CD4-positive, CD25-positive, alpha-beta regulatory T cell (primary cell): ENCODE results near the gene RIPOR2. TPM values are rescaled to one million over a fixed set of nuclear protein-coding genes. Genes with fewer than 3 reads are reported as not detected.
"Not testable (repeated sequence)": the region's sequence is repeated elsewhere in the genome, so short reads cannot be mapped to it uniquely, and the experiment has no call there.

ENCODE experiments used
- ATAC-seq, 2 donors: fragments of 150-1000 bp; cut with Tn5 transposase; one replicate each; pipeline ENCODE4 v1.10.0; 2021; ENCODE audit warnings: low read depth in 2 of 2, moderate number of reproducible peaks in 2 of 2, moderate library complexity in 1 of 2
- DNase-seq, 3 donors: peaks; one replicate each; pipeline versions ENCODE4 v3.0.0 to v3.0.0-alpha.2; 2012 to 2022; ENCODE audit warnings: mixed read lengths in 1 of 3
- H3K27ac ChIP-seq: one replicate; pipeline ENCODE4 v1.7.0; 2013; ENCODE audit warnings: mild to moderate bottlenecking, low read length; ENCODE audit not compliant: insufficient read depth, poor library complexity, severe bottlenecking
- H3K27me3 ChIP-seq: one replicate; pipeline ENCODE4 v1.7.0; 2013; ENCODE audit warnings: low read length; ENCODE audit not compliant: control insufficient read depth, insufficient read depth
- H3K36me3 ChIP-seq: one replicate; pipeline ENCODE4 v1.7.0; 2013; ENCODE audit warnings: mild to moderate bottlenecking, low read length, moderate library complexity; ENCODE audit not compliant: control insufficient read depth, insufficient read depth
- H3K4me1 ChIP-seq: 2 replicates; pipeline ENCODE4 v1.7.0; 2013; ENCODE audit warnings: mild to moderate bottlenecking, low read length; ENCODE audit not compliant: insufficient read depth, control insufficient read depth, poor library complexity, severe bottlenecking
- H3K4me3 ChIP-seq: one replicate; pipeline ENCODE4 v1.7.0; 2013; ENCODE audit warnings: low read depth, mild to moderate bottlenecking, low read length, moderate library complexity
- H3K9me3 ChIP-seq, 2 experiments: 1 replicate in 1 of 2; 2 replicates in 1 of 2; pipeline ENCODE4 v1.7.0; 2013; ENCODE audit warnings: low read length in 2 of 2, mild to moderate bottlenecking in 1 of 2, moderate library complexity in 1 of 2; ENCODE audit not compliant: control insufficient read depth in 2 of 2
- H3K27ac Mint-ChIP-seq, 3 donors: one replicate each; pipeline ENCODE4 v1.8.0; 2020 to 2022; ENCODE audit warnings: mild to moderate bottlenecking in 3 of 3, mixed read lengths in 3 of 3, moderate library complexity in 2 of 3
- H3K27me3 Mint-ChIP-seq: one replicate; pipeline ENCODE4 v1.8.0; 2022; ENCODE audit warnings: mild to moderate bottlenecking, mixed read lengths
- H3K36me3 Mint-ChIP-seq: one replicate; pipeline ENCODE4 v1.8.0; 2020; ENCODE audit warnings: mixed read lengths
- H3K4me1 Mint-ChIP-seq, 4 donors: one replicate each; pipeline ENCODE4 v1.8.0; 2020 to 2022; ENCODE audit warnings: mixed read lengths in 4 of 4, mild to moderate bottlenecking in 1 of 4
- H3K4me3 Mint-ChIP-seq, 4 donors: one replicate each; pipeline ENCODE4 v1.8.0; 2020 to 2022; ENCODE audit warnings: mild to moderate bottlenecking in 4 of 4, mixed read lengths in 4 of 4, moderate library complexity in 3 of 4
- H3K9me3 Mint-ChIP-seq, 7 donors: one replicate each; pipeline ENCODE4 v1.8.0; 2020 to 2022; ENCODE audit warnings: mixed read lengths in 7 of 7, mild to moderate bottlenecking in 3 of 7, moderate library complexity in 2 of 7
- polyA plus RNA-seq, 4 donors: library from polyadenylated mRNA; unstranded; fragments of 300-500 nt; fragmentation: Illumina TruSeq; gene quantifications; one replicate each; pipeline ENCODE4 v1.2.3, GENCODE V29; 2021
- total RNA-seq: library from RNA; stranded (reverse); gene quantifications from one replicate; pipeline ENCODE4 v1.2.3, GENCODE V29; 2022

The RIPOR2 gene
- total and polyA plus RNA-seq, 5 donors from 2014 or later, result 320 to 435 (median 393) TPM

DNA sequence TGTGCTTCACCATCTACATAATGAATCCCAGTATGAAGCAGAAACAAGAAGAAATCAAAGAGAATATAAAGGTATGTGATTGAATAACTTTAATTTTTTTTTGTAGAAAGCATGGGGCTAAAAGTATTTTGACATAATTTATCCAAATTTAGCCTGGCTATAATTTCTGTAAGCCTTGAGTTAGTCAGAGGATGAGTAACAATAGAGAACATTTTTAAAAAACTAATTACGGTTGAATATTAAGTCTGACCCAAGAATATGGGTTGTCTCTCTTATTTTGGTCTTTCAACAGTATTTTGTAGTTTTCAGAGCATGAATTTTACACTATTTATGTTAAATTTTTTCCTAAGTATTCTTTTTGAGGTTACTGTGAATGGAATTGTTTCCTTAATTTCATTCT lies 158.5 kb downstream of the RIPOR2 start:
- DNase-seq (no peak), ATAC-seq (no peak)
- Mint-ChIP-seq H3K27me3 (peaks cover 4% of the 10 kb centered on the region), H3K36me3 (peaks cover 15% of the 10 kb centered on the region), H3K4me1 (peaks cover 14 to 38% (median 27%) of the 10 kb centered on the region in 4 donors), H3K4me3 (peak overlapping the region in 1 of 4 donors; percentile 100), H3K27ac (no peak overlapping the region), H3K9me3 (no peaks in the 10 kb centered on the region)
- Histone ChIP-seq H3K36me3 (peaks cover 9% of the 10 kb centered on the region), H3K4me3 (peak overlapping the region; percentile 89), H3K9me3 (no peaks in the 10 kb centered on the region), H3K4me1 (peaks cover 25% of the 10 kb centered on the region), H3K27me3 (no peaks in the 10 kb centered on the region), H3K27ac (no peak overlapping the region)

DNA sequence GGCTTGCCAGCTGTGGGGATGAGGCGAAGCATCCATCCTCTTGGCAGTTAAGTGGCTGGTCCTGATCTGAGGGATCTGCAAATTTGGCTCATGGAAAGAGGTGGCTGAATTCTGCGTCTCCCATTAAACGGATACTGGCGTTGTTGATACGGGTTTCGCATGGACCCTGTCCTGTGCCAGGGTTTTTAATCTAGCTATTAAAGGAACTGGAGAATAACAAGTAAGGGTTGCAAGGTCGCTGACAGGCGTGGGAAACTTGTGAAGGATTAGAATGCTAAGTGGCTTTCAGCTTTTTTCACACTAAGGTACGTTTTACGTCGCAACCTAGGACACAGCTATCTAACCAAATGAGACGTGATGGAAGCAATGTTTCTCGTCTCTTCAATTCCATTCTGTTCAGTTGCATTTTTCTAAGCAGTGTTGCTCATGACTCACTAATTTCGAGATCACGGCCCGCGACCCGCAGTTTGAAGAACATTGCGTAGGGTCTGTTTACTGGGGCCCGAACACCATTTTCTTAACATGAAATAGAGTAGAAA lies 160.2 kb downstream of the RIPOR2 start:
- Mint-ChIP-seq H3K4me3 (peak overlapping the region; percentile 99 to 100 (median 99)), H3K9me3 (no peaks in the 10 kb centered on the region), H3K27ac (peak overlapping the region; percentile 75 to 98 (median 97)), H3K36me3 (peaks cover 2% of the 10 kb centered on the region), H3K27me3 (peaks cover 4% of the 10 kb centered on the region), H3K4me1 (peaks cover 14 to 38% (median 25%) of the 10 kb centered on the region in 4 donors)
- peaks cover 25% of the 10 kb centered on the region for H3K4me1 ChIP-seq
- no peaks in the 10 kb centered on the region for H3K9me3 ChIP-seq
- DNase-seq (peak in 1 of 3 donors; percentile 8), ATAC-seq (peak in 1 of 2 donors; percentile 6)
- peak overlapping the region; percentile 89 for H3K4me3 ChIP-seq
- peak overlapping the region; percentile 97 for H3K27ac ChIP-seq
- no peaks in the 10 kb centered on the region for H3K27me3 ChIP-seq
- no peaks in the 10 kb centered on the region for H3K36me3 ChIP-seq

DNA sequence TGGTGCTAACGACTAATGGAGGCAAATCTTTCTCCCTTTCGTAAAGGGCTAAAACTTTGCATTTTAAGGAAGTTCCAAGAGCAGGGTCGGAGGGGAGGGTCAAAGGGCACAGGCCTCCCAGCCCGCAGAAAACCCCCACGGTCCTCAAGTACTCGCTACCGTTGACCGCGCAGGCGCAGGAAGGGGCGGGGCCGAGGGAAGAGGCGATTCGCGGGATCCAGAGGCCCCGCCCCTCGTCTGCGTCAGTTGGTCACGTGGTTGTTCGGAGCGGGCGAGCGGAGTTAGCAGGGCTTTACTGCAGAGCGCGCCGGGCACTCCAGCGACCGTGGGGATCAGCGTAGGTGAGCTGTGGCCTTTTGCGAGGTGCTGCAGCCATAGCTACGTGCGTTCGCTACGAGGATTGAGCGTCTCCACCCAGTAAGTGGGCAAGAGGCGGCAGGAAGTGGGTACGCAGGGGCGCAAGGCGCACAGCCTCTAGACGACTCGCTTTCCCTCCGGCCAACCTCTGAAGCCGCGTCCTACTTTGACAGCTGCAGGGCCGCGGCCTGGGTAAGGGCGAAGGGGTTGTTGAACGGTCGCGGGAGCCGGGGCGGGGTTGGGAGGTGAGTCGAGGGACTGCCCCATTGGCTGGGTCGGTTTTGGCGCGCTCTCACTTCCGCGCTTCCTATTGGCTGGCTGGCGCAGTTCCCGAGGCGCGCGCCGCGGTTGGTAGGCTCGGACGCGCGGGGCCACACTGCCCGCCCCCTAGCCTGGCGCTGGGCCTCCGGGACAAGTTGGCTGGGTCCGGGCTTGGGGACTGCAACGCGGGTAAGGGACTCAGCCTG lies 160.9 kb downstream of the RIPOR2 start, which contains the start of gene GMNN:
Gene GMNN (plus strand): TSS at position 242 of the 824 bp plus-strand sequence. CDS start 2,310 bp downstream, outside the sequence.
- ATAC-seq, result peak; percentile 93 to 94
- DNase-seq, result peak; percentile 95 to 98 (median 96)
- Mint-ChIP-seq H3K4me1 (peaks cover 11 to 35% (median 21%) of the 10 kb centered on the region in 4 donors), H3K9me3 (no peaks in the 10 kb centered on the region), H3K36me3 (no peaks in the 10 kb centered on the region), H3K27me3 (peaks cover 4% of the 10 kb centered on the region), H3K27ac (peak within 1 kb of the TSS; percentile 92 to 98 (median 97)), H3K4me3 (peak within 1 kb of the TSS; percentile 99 to 100 (median 99))
- Histone ChIP-seq H3K27ac (peak within 1 kb of the TSS; percentile 97), H3K27me3 (no peaks in the 10 kb centered on the region), H3K4me3 (peak within 1 kb of the TSS; percentile 89), H3K9me3 (no peaks in the 10 kb centered on the region), H3K4me1 (peaks cover 25% of the 10 kb centered on the region), H3K36me3 (no peaks in the 10 kb centered on the region)

DNA sequence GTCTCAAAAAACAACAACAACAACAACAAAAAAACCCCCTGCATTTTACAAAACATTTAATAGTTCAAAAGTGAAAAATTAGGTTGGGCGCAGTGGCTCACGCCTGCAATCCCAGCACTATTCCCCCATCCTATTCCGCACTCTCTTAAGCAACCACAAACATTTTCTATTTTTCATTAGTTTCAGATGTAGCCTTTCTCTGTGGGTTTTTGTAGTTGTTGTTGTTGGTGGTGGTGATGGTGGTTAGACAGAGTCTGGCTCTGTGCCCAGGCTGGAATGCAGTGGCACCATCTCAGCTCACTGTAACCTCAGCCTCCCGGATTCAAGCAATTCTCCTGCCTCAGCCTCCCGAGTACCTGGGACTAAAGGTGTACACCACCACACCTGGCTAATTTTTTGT lies 167.4 kb downstream of the RIPOR2 start:
- Histone ChIP-seq H3K9me3 (no peaks in the 10 kb centered on the region), H3K27ac (no peak overlapping the region), H3K4me3 (no peak overlapping the region), H3K27me3 (no peaks in the 10 kb centered on the region), H3K4me1 (no peaks in the 10 kb centered on the region), H3K36me3 (no peaks in the 10 kb centered on the region)
- H3K27ac Mint-ChIP-seq, result no peak overlapping the region
- no peaks in the 10 kb centered on the region for H3K27me3 Mint-ChIP-seq
- H3K4me1 Mint-ChIP-seq, result peaks cover 0 to 10% (median 1%) of the 10 kb centered on the region in 4 donors
- no peak overlapping the region for H3K4me3 Mint-ChIP-seq
- no peak for DNase-seq
- no peaks in the 10 kb centered on the region for H3K9me3 Mint-ChIP-seq
- H3K36me3 Mint-ChIP-seq, result no peaks in the 10 kb centered on the region
- ATAC-seq, result no peak

DNA sequence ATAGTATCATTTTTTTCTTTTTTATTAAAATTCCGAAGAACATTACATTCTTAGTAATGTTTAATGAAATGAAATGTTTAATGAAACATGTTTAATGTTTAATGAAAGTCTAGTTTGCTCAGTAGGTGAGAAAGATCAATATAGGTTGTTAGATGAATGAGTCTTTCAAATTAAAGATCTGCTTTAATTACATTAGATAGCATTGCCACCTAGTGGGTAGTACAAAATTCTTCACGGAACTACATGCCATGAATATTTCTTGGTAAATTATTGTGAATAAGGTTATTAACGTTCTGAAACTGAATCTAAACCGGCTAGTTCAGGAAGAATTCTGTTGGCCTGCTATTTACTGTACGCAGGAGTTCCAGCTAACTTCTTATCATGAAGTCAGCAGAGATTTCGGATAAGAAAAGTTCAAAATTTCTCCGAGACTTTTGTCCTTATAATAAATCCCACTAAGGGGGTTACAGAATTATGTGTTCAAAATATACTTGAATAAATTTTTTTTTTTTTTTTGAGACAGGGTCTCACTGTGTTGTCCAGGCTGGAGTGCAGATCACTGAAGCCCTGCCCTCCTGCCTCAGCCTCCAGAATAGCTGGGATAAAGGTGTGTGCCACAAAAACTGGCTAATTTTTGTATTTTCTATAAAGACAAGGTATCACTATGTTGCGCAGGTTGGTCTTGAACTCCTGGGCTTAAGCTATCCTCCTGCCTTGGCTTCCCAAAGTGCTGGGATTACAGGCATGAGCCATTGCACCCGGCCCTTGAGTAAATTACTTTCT lies 168.9 kb downstream of the RIPOR2 start:
- no peaks in the 10 kb centered on the region for H3K9me3 Mint-ChIP-seq
- Histone ChIP-seq H3K27ac (no peak overlapping the region), H3K4me1 (no peaks in the 10 kb centered on the region), H3K27me3 (no peaks in the 10 kb centered on the region), H3K4me3 (no peak overlapping the region), H3K36me3 (no peaks in the 10 kb centered on the region), H3K9me3 (no peaks in the 10 kb centered on the region)
- no peaks in the 10 kb centered on the region for H3K27me3 Mint-ChIP-seq
- H3K4me3 Mint-ChIP-seq, result no peak overlapping the region
- peaks cover 0 to 11% (median 1%) of the 10 kb centered on the region in 4 donors for H3K4me1 Mint-ChIP-seq
- no peaks in the 10 kb centered on the region for H3K36me3 Mint-ChIP-seq
- peak; percentile 56 to 71 for ATAC-seq
- peak in 2 of 3 donors; percentile 48 to 53 for DNase-seq
- no peak overlapping the region for H3K27ac Mint-ChIP-seq

DNA sequence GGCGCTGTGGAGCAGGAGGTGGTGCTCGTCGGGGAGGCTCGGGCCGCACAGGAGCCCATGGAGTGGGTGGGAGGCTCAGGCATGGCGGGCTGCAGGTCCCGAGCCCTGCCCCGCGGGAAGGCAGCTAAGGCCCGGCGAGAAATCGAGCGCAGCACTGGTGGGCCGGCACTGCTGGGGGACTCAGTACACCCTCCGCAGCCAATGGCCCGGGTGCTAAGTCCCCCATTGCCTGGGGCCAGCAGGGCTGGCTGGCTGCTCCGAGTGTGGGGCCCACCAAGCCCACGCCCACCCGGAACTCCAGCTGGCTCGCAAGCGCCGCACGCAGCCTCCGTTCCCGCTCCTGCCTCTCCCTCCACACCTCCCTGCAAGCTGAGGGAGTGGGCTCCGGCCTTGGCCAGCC lies 169.8 kb downstream of the RIPOR2 start:
- H3K9me3 ChIP-seq, H3K27ac Mint-ChIP-seq, H3K4me3 Mint-ChIP-seq, H3K9me3 Mint-ChIP-seq, H3K4me3 ChIP-seq, H3K27ac ChIP-seq, H3K36me3 Mint-ChIP-seq, ATAC-seq, H3K27me3 ChIP-seq, H3K36me3 ChIP-seq, H3K4me1 ChIP-seq, H3K27me3 Mint-ChIP-seq, DNase-seq: not testable (repeated sequence)
- peaks cover 0 to 11% (median 1%) of the 10 kb centered on the region in 4 donors for H3K4me1 Mint-ChIP-seq

DNA sequence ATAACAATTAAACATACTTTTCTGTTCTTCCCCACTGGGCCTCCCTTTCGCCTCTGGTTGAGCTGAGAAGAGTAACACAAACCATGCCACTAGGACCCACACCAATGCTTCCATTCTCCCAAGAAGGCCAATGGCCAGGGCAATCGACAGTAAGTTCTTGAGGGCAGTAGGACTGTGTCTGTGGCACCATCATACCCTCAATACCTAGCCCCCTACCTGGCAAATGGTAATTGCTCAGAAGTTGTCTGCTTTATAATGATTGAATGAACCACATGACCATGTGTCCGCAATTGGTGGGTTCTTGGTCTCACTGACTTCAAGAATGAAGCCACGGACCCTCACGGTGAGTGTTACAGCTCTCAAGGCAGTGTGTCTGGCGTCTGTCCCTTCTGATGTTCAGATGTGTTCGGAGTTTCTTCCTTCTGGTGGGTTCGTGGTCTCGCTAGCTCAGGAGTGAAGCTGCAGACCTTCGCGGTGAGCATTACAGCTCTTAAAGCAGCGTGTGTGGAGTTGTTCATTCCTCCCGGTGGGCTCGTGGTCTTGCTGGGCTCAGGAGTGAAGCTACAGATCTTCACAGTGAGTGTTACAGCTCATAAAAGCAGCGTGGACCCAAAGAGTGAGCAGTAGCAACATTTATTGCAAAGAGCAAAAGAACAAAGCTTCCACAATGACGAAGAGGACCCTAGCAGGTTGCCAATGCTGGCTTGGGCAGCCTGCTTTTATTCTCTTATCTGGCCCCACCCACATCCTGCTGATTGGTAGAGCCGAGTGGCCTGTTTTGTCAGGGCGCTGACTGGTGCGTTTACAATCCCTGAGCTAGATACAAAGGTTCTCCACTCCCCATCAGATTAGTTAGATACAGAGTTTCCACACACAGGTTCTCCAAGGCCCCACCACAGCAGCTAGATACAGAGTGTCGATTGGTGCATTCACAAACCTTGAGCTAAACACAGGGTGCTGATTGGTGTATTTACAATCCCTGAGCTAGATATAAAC lies 170.6 kb downstream of the RIPOR2 start:
- not testable (repeated sequence) for H3K4me1 ChIP-seq, H3K36me3 Mint-ChIP-seq, H3K27me3 Mint-ChIP-seq, H3K36me3 ChIP-seq, H3K27me3 ChIP-seq, H3K4me3 ChIP-seq, H3K27ac ChIP-seq, H3K9me3 ChIP-seq, H3K4me3 Mint-ChIP-seq, ATAC-seq, H3K9me3 Mint-ChIP-seq, H3K27ac Mint-ChIP-seq, DNase-seq
- H3K4me1 Mint-ChIP-seq, result peaks cover 0 to 11% (median 1%) of the 10 kb centered on the region in 4 donors
